MCF 10A (cell line): Measurements from ENCODE around the gene TECPR1. TPM values are rescaled to one million over a fixed set of nuclear protein-coding genes. Genes with fewer than 3 reads are reported as not detected.

Source experiments
- BruUV-seq: library from RNA; stranded (reverse); fragments of 400-500 nt; replicated peaks from 2 replicates; lab custom pipeline; 2021; lab: Mats Ljungman, UMichigan
- CTCF ChIA-PET: fragments of 300-600 bp; sonication (Branson Sonifier 250); formaldehyde crosslinking; extraction: SDS; loops from one replicate; lab custom pipeline; 2021; ENCODE audit warnings: antibody characterized with exemption, inconsistent platforms; lab: Yijun Ruan, JAX
- POLR2A ChIA-PET: fragments of 300-600, 350-650 bp; sonication (Branson Sonifier 250); formaldehyde crosslinking; extraction: SDS; loops from one replicate; lab custom pipeline; 2020; ENCODE audit warnings: antibody characterized with exemption, inconsistent platforms; lab: Yijun Ruan, JAX
- DNase-seq: peaks from one replicate; pipeline ENCODE4 v3.0.0-alpha.2; 2018; ENCODE audit not compliant: unreplicated experiment
- H3K27ac Mint-ChIP-seq: one replicate; pipeline ENCODE4 v1.8.0; 2022; ENCODE audit warnings: mild to moderate bottlenecking, low read depth, mixed read lengths; ENCODE audit not compliant: unreplicated experiment
- H3K27me3 Mint-ChIP-seq: one replicate; pipeline ENCODE4 v1.8.0; 2022; ENCODE audit warnings: mixed read lengths; ENCODE audit not compliant: insufficient read depth, unreplicated experiment
- H3K36me3 Mint-ChIP-seq: one replicate; pipeline ENCODE4 v1.8.0; 2022; ENCODE audit warnings: mild to moderate bottlenecking, moderate library complexity, mixed read lengths; ENCODE audit not compliant: insufficient read depth, unreplicated experiment
- H3K4me1 Mint-ChIP-seq: one replicate; pipeline ENCODE4 v1.8.0; 2022; ENCODE audit warnings: mixed read lengths; ENCODE audit not compliant: insufficient read depth, unreplicated experiment
- H3K4me3 Mint-ChIP-seq: one replicate; pipeline ENCODE4 v1.8.0; 2022; ENCODE audit warnings: mild to moderate bottlenecking, moderate library complexity, mixed read lengths; ENCODE audit not compliant: unreplicated experiment
- H3K9me3 Mint-ChIP-seq: one replicate; pipeline ENCODE4 v1.8.0; 2022; ENCODE audit warnings: mixed read lengths; ENCODE audit not compliant: unreplicated experiment
- intact Hi-C: fragments of 100-400 bp; cut with micrococcal nuclease; formaldehyde crosslinking; loops from 2 replicates; pipeline ENCODE4 v1.14.1; 2022
- total RNA-seq: library from RNA; stranded (reverse); gene quantifications from 2 replicates; pipeline ENCODE4 v1.2.3, GENCODE V29; 2022
- TF ChIP-seq, protein P1 (sequence below): fragments of 200-600 bp; IDR thresholded peaks from one replicate; pipeline ENCODE4 v1.8.0; 2022; ENCODE audit warnings: antibody characterized with exemption, mild to moderate bottlenecking; ENCODE audit not compliant: unreplicated experiment

TECPR1 gene
- total RNA-seq, 1 experiment from 2014 or later, result 15.4 TPM

DNA sequence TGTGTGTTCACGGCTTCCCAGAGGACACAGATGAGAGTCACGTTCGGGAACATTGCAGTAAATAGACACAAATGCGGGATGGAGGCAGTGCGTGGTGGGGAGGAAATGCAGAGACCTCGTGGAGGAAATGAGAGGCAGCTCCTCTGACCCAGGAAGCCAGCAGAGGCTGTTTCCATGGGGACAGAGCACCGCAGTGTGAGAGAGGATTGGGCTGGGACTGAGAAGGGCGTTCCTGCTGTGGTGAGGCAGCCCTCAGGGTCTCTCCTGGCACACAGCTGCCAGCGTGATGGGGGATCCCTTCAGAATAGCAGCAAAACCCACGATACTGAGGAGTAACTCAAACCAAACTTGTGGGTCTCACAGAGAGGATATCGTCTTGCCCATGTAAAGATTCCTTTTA, 62.5 kb downstream of the TECPR1 start:
- no TSS peak for BruUV-seq
- peaks cover 25% of the 10 kb centered on the region for H3K36me3 Mint-ChIP-seq
- intact Hi-C loops, result no loop called here
- CTCF ChIA-PET, result interaction anchor here (1.0 kb wide), 1 partner anchor 21 kb away, joined by 3 read pairs; no protein-coding TSS in a partner anchor
- H3K4me1 Mint-ChIP-seq, result no peaks in the 10 kb centered on the region
- POLR2A ChIA-PET, result no interaction called here
- H3K27me3 Mint-ChIP-seq, result no peaks in the 10 kb centered on the region
- H3K9me3 Mint-ChIP-seq, result no peaks in the 10 kb centered on the region
- TF ChIP-seq, protein P1, sequence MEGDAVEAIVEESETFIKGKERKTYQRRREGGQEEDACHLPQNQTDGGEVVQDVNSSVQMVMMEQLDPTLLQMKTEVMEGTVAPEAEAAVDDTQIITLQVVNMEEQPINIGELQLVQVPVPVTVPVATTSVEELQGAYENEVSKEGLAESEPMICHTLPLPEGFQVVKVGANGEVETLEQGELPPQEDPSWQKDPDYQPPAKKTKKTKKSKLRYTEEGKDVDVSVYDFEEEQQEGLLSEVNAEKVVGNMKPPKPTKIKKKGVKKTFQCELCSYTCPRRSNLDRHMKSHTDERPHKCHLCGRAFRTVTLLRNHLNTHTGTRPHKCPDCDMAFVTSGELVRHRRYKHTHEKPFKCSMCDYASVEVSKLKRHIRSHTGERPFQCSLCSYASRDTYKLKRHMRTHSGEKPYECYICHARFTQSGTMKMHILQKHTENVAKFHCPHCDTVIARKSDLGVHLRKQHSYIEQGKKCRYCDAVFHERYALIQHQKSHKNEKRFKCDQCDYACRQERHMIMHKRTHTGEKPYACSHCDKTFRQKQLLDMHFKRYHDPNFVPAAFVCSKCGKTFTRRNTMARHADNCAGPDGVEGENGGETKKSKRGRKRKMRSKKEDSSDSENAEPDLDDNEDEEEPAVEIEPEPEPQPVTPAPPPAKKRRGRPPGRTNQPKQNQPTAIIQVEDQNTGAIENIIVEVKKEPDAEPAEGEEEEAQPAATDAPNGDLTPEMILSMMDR, result no peak
- no peak overlapping the region for H3K4me3 Mint-ChIP-seq
- H3K27ac Mint-ChIP-seq, result no peak overlapping the region
- DNase-seq, result no peak

DNA sequence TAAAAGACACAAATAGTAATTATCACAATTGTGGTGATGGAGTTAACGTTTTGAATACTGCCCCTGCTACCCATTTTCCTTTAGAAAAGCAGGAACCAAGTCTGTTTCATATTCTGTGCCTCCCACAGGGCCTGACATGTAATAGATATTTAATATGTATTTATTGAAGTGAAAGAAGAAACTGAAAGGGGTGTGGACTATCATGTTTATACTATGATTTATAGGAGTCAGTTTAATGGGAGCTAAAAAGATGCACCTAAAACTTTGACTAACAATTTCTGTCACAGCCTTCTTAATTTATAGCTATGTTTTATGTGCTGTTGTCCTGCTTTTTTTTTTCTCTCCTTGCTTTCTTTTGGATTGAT, 64.9 kb downstream of the TECPR1 start:
- H3K27me3 Mint-ChIP-seq, result no peaks in the 10 kb centered on the region
- H3K4me1 Mint-ChIP-seq, result no peaks in the 10 kb centered on the region
- H3K9me3 Mint-ChIP-seq, result no peaks in the 10 kb centered on the region
- no TSS peak for BruUV-seq
- H3K4me3 Mint-ChIP-seq, result no peak overlapping the region
- intact Hi-C loops, result no loop called here
- ChIA-PET CTCF (interaction anchor here (0.6 to 1.3 kb wide), 7 partner anchors 8 to 167 kb away, joined by 3 to 5 read pairs (median 3); no protein-coding TSS in a partner anchor), POLR2A (no interaction called here)
- H3K36me3 Mint-ChIP-seq, result peaks cover 13% of the 10 kb centered on the region
- H3K27ac Mint-ChIP-seq, result no peak overlapping the region
- TF ChIP-seq, protein P1, result no peak
- DNase-seq, result no peak

DNA sequence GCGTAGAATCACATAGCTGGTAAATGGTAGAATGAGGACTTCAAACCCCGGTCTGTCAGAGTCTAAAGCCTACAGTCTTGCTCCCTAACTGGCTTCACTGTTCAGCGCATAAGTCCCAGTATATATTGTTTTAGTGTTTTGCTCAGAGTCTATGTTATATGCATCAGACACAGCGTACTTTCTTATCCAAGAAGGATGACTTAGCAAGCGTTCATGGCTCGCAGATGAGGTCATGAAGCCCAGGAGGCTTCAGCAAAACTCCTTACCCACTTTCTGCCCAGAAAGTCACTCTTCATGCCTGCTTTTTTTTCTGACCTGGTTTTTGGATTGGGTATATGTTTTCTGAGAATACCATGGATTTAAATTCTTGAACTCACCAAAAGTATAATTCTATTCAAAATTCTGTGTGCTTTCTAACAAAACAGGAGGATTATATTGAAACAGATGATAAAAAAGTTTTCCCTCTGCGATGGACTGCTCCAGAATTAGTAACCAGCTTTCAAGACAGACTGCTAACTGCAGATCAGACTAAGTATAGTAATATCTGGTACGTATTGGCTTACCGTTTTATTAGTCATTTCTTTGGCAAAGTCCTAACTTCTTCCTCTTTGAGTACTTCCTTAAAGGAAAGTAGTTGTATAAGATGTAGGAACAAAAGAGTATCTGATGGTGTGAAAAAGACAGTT, 65.4 kb downstream of the TECPR1 start:
- Mint-ChIP-seq H3K4me1 (no peaks in the 10 kb centered on the region), H3K9me3 (no peaks in the 10 kb centered on the region), H3K36me3 (peaks cover 8% of the 10 kb centered on the region), H3K27me3 (no peaks in the 10 kb centered on the region), H3K27ac (no peak overlapping the region), H3K4me3 (no peak overlapping the region)
- no TSS peak for BruUV-seq
- ChIA-PET POLR2A (interaction anchor here (0.6 kb wide), 1 partner anchor 125 kb away, joined by 3 read pairs; no protein-coding TSS in a partner anchor), CTCF (interaction anchor here (0.6 to 1.1 kb wide), 5 partner anchors 11 to 166 kb away, joined by 3 to 4 read pairs (median 3); no protein-coding TSS in a partner anchor)
- TF ChIP-seq, protein P1, result no peak
- DNase-seq, result no peak
- intact Hi-C loops, result no loop called here

DNA sequence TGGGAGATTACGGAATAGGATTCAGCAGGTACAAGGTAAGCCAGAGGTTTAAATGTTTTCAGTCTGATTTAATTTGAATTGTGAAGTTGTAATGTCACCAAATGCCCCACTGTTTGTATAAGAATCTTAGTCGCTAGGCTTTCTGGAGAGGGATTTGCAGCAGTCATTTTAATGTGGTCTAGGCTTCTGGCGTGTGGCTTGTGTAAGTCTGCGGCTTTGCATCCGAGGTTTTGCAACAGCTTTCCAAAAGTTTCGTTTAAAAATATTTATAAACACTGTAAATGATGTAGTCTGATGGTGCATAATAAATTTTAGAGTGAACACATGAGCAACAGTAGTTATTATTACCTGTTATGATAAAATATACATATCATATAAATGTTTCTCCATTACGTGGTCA, 66.9 kb downstream of the TECPR1 start:
- Mint-ChIP-seq H3K27me3 (no peaks in the 10 kb centered on the region), H3K36me3 (no peaks in the 10 kb centered on the region), H3K27ac (no peak overlapping the region), H3K9me3 (no peaks in the 10 kb centered on the region), H3K4me3 (no peak overlapping the region), H3K4me1 (no peaks in the 10 kb centered on the region)
- CTCF ChIA-PET, result interaction anchor here (1.0 kb wide), 1 partner anchor 163 kb away, joined by 3 read pairs; no protein-coding TSS in a partner anchor
- intact Hi-C loops, result no loop called here
- no peak for DNase-seq
- BruUV-seq, result no TSS peak
- TF ChIP-seq, protein P1, result no peak
- POLR2A ChIA-PET, result interaction anchor here (0.6 kb wide), 1 partner anchor 82 kb away, joined by 4 read pairs; no protein-coding TSS in a partner anchor
